IPS-15b (cell line): ENCODE measurements around the gene EFS.
A peak's percentile ranks its signal among the peaks of the same experiment; 100 is the strongest.
"Not testable (repeated sequence)": the region's sequence is repeated elsewhere in the genome, so short reads cannot be mapped to it uniquely, and the experiment has no call there.

ENCODE experiments used
- H3K27me3 ChIP-seq: one replicate; pipeline ENCODE4 v1.6.1; 2013; ENCODE audit warnings: low read length; ENCODE audit not compliant: control insufficient read depth, insufficient read depth
- H3K36me3 ChIP-seq: one replicate; pipeline ENCODE4 v1.6.1; 2013; ENCODE audit warnings: low read length; ENCODE audit not compliant: control insufficient read depth, insufficient read depth
- H3K4me1 ChIP-seq: one replicate; pipeline ENCODE4 v1.6.1; 2013; ENCODE audit warnings: mild to moderate bottlenecking, low read length; ENCODE audit not compliant: control insufficient read depth, insufficient read depth
- H3K4me3 ChIP-seq: one replicate; pipeline ENCODE4 v1.5.1; 2013; ENCODE audit warnings: low read depth, low read length
- H3K9ac ChIP-seq: one replicate; pipeline ENCODE4 v1.6.1; 2013; ENCODE audit warnings: low read depth, mild to moderate bottlenecking, low read length
- H3K9me3 ChIP-seq: one replicate; pipeline ENCODE4 v1.6.1; 2013; ENCODE audit warnings: mild to moderate bottlenecking, low read length; ENCODE audit not compliant: control insufficient read depth, insufficient read depth

Gene EFS

DNA sequence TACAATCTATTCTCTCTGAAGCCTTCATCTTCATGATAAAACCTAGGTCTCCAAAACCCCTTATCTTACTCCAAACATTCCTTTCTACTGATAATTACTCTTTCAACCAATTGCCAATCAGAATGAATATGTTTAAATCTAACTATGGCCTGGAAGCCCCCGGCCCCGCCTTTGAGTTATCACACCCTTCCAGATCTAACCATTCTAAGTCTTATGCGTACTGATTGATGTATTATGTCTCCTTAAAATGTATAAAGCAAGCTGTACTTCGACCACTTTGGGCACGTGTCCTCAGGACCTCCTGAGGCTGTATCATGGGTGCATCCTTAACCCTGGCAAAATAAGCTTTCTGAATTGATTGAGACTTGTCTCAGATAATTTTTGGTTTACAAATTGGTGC, 29.3 kb downstream of the EFS start:
- H3K9ac ChIP-seq, result no peak overlapping the region
- H3K9me3 ChIP-seq, result peaks cover 6% of the 10 kb centered on the region
- no peaks in the 10 kb centered on the region for H3K4me1 ChIP-seq
- H3K4me3 ChIP-seq, result no peak overlapping the region
- no peaks in the 10 kb centered on the region for H3K27me3 ChIP-seq
- H3K36me3 ChIP-seq, result no peaks in the 10 kb centered on the region

DNA sequence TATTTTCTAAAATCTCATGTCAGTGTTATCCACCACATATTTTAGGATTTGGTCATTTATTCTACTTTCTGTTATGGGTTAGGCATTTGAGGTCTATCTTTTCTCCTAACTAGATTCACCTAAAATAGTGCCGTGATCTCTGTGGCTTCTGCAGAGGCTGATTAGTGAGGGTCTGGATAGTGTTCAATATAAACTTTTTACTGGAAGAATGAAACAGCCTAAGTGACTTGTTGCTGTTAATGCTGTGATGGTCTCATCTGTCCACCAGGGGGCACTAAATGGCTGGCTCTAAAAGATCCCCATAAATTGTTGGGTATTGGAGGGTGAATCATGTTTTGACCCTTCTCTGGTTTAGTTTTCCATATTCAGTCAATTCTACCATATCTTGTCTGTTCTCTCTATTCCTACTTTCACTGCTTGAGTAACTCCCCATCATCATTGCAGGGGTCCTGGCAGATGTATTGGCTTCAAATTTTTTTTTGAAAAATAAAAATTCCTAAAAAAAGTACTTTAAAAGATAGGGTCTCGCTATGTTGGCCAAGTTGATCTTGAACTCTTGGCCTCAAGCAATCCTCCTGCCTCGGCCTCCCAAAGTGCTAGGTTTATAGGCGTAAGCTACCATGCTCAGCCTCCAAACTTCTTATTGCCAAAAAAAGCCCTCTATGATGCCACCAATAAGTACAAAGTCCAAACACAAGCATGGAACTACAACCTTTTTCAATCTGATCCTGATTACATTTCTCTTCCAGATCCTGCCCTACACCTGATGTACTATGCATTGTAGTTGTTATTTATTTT, 36.8 kb downstream of the EFS start:
- Histone ChIP-seq H3K36me3 (peaks cover 13% of the 10 kb centered on the region), H3K4me1 (no peaks in the 10 kb centered on the region), H3K9ac (no peak overlapping the region), H3K27me3 (no peaks in the 10 kb centered on the region), H3K9me3 (no peaks in the 10 kb centered on the region), H3K4me3 (no peak overlapping the region)

DNA sequence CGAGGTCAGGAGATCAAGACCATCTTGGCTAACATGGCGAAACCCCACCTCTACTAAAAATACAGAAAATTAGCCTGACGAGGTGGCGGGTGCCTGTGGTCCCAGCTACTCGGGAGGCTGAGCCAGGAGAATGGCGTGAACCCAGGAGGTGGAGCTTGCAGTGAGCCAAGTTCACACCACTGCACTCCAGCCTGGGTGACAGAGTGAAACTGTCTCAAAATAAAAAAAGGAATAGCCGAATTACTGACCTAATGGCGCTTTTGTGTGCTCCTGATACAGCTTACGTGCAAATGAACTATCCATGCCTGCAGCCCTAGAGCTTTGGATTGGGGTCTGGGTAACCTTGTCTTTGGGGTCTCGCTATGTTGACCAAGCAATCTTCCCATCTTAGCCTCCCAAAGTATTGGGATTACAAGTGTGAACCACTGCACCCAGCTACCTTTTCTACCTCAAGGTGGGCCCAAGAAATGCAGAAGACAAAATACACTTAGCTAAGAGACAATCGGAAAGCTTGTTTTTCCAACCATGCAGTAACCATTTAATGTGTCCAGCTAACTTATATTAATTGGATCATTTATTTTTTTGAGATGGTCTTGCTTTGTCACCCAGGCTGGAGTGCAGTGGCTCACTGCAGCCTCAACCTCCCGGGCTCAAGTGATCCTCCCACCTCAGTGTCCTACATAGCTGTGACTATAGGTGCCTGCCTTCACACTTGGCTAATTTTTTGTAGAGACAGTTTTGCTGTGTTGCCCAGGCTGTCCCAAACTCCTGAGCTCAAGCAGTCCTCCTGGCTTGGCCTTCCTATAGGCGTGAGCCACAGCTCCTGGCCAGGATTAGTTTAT, 38.3 kb downstream of the EFS start:
- peaks cover 13% of the 10 kb centered on the region for H3K36me3 ChIP-seq
- H3K9ac ChIP-seq, result no peak overlapping the region
- no peak overlapping the region for H3K4me3 ChIP-seq
- no peaks in the 10 kb centered on the region for H3K9me3 ChIP-seq
- H3K4me1 ChIP-seq, result peaks cover 3% of the 10 kb centered on the region
- H3K27me3 ChIP-seq, result no peaks in the 10 kb centered on the region

DNA sequence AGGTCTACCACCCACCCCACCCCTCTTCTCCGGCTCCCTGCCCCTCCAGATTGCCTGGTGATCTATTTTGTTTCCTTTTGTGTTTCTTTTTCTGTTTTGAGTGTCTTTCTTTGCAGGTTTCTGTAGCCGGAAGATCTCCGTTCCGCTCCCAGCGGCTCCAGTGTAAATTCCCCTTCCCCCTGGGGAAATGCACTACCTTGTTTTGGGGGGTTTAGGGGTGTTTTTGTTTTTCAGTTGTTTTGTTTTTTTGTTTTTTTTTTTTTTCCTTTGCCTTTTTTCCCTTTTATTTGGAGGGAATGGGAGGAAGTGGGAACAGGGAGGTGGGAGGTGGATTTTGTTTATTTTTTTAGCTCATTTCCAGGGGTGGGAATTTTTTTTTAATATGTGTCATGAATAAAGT, 39.2 kb downstream of the EFS start:
- H3K4me3 ChIP-seq, result not testable (repeated sequence)

DNA sequence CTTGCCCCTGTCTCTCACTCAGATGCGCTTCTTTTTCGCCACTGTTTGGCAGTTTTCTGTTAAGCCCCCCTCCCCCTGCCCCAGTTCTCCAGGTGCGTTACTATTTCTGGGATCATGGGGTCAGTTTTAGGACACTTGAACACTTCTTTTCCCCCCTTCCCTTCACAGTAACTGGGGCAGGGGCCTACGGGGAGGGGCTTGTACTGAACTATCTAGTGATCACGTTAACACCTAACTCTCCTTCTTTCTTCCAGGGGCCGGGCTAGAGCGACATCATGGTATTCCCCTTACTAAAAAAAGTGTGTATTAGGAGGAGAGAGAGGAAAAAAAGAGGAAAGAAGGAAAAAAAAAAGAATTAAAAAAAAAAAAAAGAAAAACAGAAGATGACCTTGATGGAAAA, 40.0 kb downstream of the EFS start:
- H3K4me1 ChIP-seq, result peaks cover 3% of the 10 kb centered on the region
- no peaks in the 10 kb centered on the region for H3K27me3 ChIP-seq
- H3K9ac ChIP-seq, result no peak overlapping the region
- H3K4me3 ChIP-seq, result no peak overlapping the region
- peaks cover 13% of the 10 kb centered on the region for H3K36me3 ChIP-seq
- no peaks in the 10 kb centered on the region for H3K9me3 ChIP-seq

More for the DNA sequence above, 39.2 kb downstream of the EFS start:
- not testable (repeated sequence) for H3K9ac ChIP-seq, H3K4me1 ChIP-seq, H3K27me3 ChIP-seq, H3K9me3 ChIP-seq
- H3K36me3 ChIP-seq, result peaks cover 13% of the 10 kb centered on the region

DNA sequence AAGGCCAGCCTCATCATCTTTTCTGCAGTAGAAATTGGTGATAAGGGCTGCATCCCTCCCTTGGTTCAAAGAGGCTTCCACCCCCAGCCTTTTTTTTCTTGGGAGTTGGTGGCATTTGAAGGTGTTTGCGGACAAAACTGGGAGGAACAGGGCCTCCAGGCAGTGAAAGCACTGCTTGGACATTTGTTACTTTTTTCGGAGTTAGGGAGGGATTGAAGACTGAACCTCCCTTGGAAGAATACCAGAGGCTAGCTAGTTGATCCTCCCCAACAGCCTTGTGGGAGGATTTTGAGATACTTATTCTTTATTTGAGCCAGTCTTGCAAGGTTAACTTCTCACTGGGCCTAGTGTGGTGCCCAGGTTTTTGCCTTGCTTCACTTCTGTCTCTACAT, 40.5 kb downstream of the EFS start:
- H3K4me1 ChIP-seq, result peaks cover 3% of the 10 kb centered on the region
- H3K9ac ChIP-seq, result no peak overlapping the region
- no peaks in the 10 kb centered on the region for H3K9me3 ChIP-seq
- H3K36me3 ChIP-seq, result peaks cover 13% of the 10 kb centered on the region
- no peak overlapping the region for H3K4me3 ChIP-seq
- no peaks in the 10 kb centered on the region for H3K27me3 ChIP-seq

DNA sequence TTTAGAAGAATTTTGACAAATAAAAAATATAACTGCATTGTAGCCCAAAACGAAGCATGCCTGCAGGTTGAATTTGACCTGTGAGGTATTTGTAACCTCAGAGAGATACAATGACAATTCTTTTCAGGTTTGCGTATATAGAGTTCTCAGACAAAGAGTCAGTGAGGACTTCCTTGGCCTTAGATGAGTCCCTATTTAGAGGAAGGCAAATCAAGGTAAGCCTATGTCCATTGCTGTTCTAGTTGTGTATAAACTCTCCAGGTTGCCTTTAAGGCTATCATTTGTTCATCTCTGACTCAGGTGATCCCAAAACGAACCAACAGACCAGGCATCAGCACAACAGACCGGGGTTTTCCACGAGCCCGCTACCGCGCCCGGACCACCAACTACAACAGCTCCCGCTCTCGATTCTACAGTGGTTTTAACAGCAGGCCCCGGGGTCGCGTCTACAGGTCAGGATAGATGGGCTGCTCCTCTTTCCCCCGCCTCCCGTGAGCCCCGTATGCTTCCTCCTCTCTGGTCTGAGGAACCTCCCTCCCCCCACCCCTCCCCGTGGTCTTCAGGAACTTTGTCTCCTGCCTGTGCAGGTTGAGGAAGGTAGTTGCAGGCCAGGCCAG, 41.0 kb downstream of the EFS start:
- Histone ChIP-seq H3K27me3 (no peaks in the 10 kb centered on the region), H3K9me3 (no peaks in the 10 kb centered on the region), H3K9ac (no peak overlapping the region), H3K36me3 (peaks cover 13% of the 10 kb centered on the region), H3K4me3 (no peak overlapping the region), H3K4me1 (peaks cover 3% of the 10 kb centered on the region)

DNA sequence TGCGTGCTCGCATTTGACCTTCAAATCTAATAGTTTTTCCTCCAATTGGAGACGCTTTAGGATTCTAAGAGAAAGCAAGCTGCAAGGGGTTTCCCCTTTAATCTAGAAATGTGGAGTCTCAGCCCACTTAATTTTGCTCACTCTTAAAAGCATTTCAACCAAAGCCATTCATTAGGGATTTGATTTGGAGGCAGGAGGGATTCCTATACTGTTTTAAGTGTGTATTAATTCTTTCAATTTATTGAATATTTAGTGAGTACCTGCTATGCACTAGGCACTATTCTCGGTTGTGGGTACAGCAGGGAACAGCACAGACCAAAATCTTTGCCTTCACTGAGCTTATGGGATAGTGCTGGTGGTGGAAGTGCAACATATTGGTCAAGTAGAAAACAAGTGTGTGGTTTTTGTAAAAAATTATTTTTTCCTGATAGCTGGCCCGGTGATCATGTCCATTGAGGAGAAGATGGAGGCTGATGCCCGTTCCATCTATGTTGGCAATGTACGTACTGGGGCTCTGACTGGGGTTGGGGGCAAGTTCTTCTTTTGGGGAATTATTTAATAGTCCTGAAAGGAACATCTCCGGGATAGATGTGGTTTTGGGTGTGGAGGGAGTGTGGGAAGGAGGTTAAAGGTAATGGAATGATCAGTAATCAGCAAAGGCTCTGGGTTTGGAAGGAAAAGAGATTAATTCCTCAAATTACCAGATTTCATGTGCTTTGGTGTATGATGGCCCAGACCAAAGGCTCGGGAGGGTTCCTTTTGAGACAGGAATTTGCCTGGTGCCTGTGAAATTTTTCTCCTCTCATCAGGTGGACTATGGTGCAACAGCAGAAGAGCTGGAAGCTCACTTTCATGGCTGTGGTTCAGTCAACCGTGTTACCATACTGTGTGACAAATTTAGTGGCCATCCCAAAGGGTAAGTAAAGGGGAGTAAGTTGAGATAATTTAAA, 42.1 kb downstream of the EFS start:
- Histone ChIP-seq H3K4me1 (peaks cover 3% of the 10 kb centered on the region), H3K36me3 (peaks cover 13% of the 10 kb centered on the region), H3K9me3 (no peaks in the 10 kb centered on the region), H3K27me3 (no peaks in the 10 kb centered on the region), H3K4me3 (peak overlapping the region; percentile 93), H3K9ac (peak overlapping the region; percentile 98)

DNA sequence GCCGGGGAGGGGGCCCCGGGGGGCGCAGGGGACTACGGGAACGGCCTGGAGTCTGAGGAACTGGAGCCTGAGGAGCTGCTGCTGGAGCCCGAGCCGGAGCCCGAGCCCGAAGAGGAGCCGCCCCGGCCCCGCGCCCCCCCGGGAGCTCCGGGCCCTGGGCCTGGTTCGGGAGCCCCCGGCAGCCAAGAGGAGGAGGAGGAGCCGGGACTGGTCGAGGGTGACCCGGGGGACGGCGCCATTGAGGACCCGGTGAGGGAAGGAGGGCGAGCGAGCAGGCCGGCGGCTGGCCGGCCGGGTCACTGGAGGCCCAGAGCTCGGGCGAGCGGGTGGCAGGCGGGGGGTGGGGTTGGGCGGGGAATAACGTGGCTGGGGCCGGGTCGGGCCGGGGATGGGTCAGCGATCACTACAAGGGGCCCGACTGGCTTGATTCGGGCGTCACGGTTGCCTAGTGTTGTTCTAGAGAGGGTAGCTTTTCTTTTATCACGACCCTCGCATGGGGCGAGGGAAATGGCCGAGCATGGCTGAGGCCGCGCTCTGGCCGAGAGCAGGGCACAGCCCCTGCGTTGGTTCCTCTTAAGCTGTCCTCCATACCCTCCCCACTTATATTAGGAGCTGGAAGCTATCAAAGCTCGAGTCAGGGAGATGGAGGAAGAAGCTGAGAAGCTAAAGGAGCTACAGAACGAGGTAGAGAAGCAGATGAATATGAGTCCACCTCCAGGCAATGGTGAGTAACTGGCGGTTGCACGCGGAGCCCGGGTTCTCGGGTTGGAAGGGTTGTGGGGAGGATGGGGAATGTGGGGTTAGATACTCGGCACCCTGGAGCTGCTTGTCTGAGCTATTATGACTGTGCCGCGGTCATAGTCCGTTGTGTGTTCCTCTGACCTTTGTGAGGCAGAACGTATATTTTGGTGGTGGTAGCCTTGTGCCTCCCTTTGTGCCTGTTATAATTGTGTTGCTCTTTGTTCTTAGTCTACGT, 43.1 kb downstream of the EFS start:
- H3K4me1 ChIP-seq, result peaks cover 3% of the 10 kb centered on the region
- H3K27me3 ChIP-seq, result no peaks in the 10 kb centered on the region
- peaks cover 13% of the 10 kb centered on the region for H3K36me3 ChIP-seq
- peak overlapping the region; percentile 98 for H3K9ac ChIP-seq
- no peaks in the 10 kb centered on the region for H3K9me3 ChIP-seq
- peak overlapping the region; percentile 93 for H3K4me3 ChIP-seq
